AG04450 (cell line): ENCODE data around the gene VTA1. TPM values are rescaled to one million over a fixed set of nuclear protein-coding genes. Genes with fewer than 3 reads are reported as not detected.
"Not testable (repeated sequence)": the region's sequence is repeated elsewhere in the genome, so short reads cannot be mapped to it uniquely, and the experiment has no call there.

Experiments used
- CTCF ChIA-PET: fragments of 300-600, 350-600 bp; formaldehyde crosslinking; extraction: SDS; loops from one replicate; lab custom pipeline; 2022; ENCODE audit warnings: antibody characterized with exemption, inconsistent platforms; lab: Charles Lee
- POLR2A ChIA-PET: fragments of 350-600 bp; formaldehyde crosslinking; extraction: SDS; loops from one replicate; lab custom pipeline; 2021; ENCODE audit warnings: antibody characterized with exemption, inconsistent platforms; lab: Yijun Ruan, JAX
- DNase-seq: peaks from one replicate; pipeline ENCODE4 v3.0.0-alpha.2; 2011; ENCODE audit warnings: low read depth, low spot score
- H3K27ac ChIP-seq: one replicate; pipeline ENCODE4 v1.5.1; 2012; ENCODE audit warnings: low read depth, low read length, control low read depth
- H3K27me3 ChIP-seq: one replicate; pipeline ENCODE4 v1.6.0; 2012; ENCODE audit warnings: low read length; ENCODE audit not compliant: control insufficient read depth, insufficient read depth
- H3K4me3 ChIP-seq: 2 replicates; pipeline ENCODE4 v1.5.1; 2011; ENCODE audit warnings: mild to moderate bottlenecking, low read depth, low read length, control low read depth
- H3K9me3 ChIP-seq: 2 replicates; pipeline ENCODE4 v1.5.1; 2012; ENCODE audit warnings: low read length; ENCODE audit not compliant: control insufficient read depth, insufficient read depth
- CTCF ChIP-seq: IDR thresholded peaks from 2 replicates; pipeline ENCODE4 v1.5.1; 2011; ENCODE audit warnings: low read depth, low read length, control low read depth, inconsistent platforms
- polyA plus RNA-seq: library from polyadenylated mRNA; depleted of rRNA; stranded (reverse); fragments of >200 nt; gene quantifications from 2 replicates; pipeline ENCODE4 v1.2.3, GENCODE V29; 2011

The VTA1 gene
- polyA plus RNA-seq, 1 experiment: 103 TPM

- Histone ChIP-seq H3K4me3 (no peak overlapping the region), H3K27me3 (no peaks in the 10 kb centered on the region), H3K27ac (no peak overlapping the region), H3K9me3 (no peaks in the 10 kb centered on the region)
- no peak for DNase-seq
- no peak for TF ChIP-seq CTCF
- ChIA-PET CTCF (interaction anchor here (1.0 kb wide), 1 partner anchor 18 kb away, joined by 3 read pairs; no protein-coding TSS in a partner anchor), POLR2A (no interaction called here)
Measured at GRCh38 chr6:142225115-142225514, 78.1 kb downstream of the VTA1 start.

GRCh38 chr6:142225552-142225951 is 78.5 kb downstream of the VTA1 start:
- no peak for DNase-seq
- POLR2A ChIA-PET: no interaction called here
- no peak overlapping the region for H3K4me3 ChIP-seq
- H3K27me3 ChIP-seq: no peaks in the 10 kb centered on the region
- H3K9me3 ChIP-seq: no peaks in the 10 kb centered on the region
- CTCF ChIA-PET: no interaction called here
- no peak overlapping the region for H3K27ac ChIP-seq
- TF ChIP-seq CTCF: no peak

GRCh38 chr6:142226731-142227130 is 79.7 kb downstream of the VTA1 start:
- ChIA-PET CTCF (no interaction called here), POLR2A (no interaction called here)
- DNase-seq: no peak
- Histone ChIP-seq H3K27me3 (no peaks in the 10 kb centered on the region), H3K27ac (no peak overlapping the region), H3K9me3 (no peaks in the 10 kb centered on the region), H3K4me3 (no peak overlapping the region)
- no peak for TF ChIP-seq CTCF

- DNase-seq, POLR2A ChIA-PET, CTCF ChIA-PET, H3K4me3 ChIP-seq, H3K9me3 ChIP-seq, H3K27me3 ChIP-seq, H3K27ac ChIP-seq: not testable (repeated sequence)
Measured at GRCh38 chr6:142229518-142230270, 82.6 kb downstream of the VTA1 start.

GRCh38 chr6:142232206-142233044 is 85.4 kb downstream of the VTA1 start:
- DNase-seq: peak; percentile 37
- CTCF ChIA-PET: interaction anchor here (0.6 to 1.7 kb wide), 12 partner anchors 10 to 242 kb away, joined by 3 to 10 read pairs (median 4); no protein-coding TSS in a partner anchor

More at GRCh38 chr6:142232206-142233044, 85.4 kb downstream of the VTA1 start:
- H3K27me3 ChIP-seq, H3K4me3 ChIP-seq, H3K9me3 ChIP-seq, H3K27ac ChIP-seq, POLR2A ChIA-PET: not testable (repeated sequence)
- peak; percentile 55 for TF ChIP-seq CTCF
